ENCODE results near the gene AKAP14. TPM values are rescaled to one million over a fixed set of nuclear protein-coding genes. Genes with fewer than 3 reads are reported as not detected.

AKAP14 gene
- total and polyA plus RNA-seq, 2 experiments from 2014 or later, result 2.5 to 3.3 TPM

DNA sequence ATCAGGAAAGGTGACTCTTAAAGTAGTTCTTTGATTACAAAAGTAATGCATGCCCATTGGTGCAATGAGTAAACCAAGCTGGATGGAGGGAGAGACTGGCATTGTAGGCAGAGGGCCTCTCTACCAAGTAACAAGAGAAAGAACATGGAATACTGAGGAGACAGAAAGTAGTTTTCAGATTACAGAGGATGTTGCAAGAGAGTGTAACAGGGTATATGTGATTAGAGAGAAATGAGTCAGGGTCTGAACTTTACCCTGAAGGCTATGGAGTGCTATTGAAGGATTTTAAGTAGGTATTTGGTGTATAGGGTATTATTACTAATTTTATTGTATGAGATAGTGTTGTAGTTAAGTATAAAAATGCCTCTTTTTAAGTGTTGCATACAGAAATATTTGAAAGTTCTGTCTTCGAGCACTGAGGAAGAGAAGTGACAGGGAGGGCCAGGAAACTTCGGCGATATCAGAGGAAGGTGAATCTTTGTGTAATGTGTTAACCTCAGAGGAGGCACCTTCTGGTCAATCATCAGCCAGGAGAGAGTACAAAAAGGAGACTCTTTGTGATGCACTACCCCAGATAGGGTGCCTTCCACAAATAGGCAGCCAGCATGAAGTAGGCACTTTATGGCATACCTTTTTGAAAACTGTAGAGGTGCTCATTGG is 39.7 kb downstream of the AKAP14 start:
- no peak overlapping the region for H3K4me3 ChIP-seq
- H3K9me3 Mint-ChIP-seq, result no peaks in the 10 kb centered on the region
- no peaks in the 10 kb centered on the region for H3F3A ChIP-seq (replicated peaks; ENCODE audit: low read depth)

DNA sequence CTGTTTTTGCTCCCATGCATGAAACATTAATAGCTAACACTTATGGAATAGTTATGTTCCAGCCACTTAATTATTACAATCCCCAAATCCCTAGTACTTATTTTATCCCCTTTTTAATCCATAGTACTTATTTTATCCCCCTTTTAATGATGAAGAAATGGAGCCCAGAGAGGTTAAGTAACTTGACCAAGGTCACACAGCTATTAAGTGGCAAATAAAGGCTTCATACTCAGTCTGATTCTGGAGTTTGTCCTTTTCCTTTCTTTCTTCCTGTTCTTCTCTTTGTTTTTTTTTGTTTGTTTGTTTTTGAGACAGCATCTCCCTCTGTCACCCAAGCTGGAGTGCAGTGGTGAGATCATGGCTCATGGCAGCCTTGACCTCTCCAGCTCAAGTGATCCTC is 45.6 kb downstream of the AKAP14 start:
- Histone ChIP-seq H3K4me2 (no peak overlapping the region), H3K27me3 (ENCODE audit: insufficient read depth) (no peaks in the 10 kb centered on the region), H3K36me3 (ENCODE audit: insufficient read depth) (no peaks in the 10 kb centered on the region), H4K20me1 (replicated peaks; ENCODE audit: insufficient read depth) (no peaks in the 10 kb centered on the region), H3K79me2 (replicated peaks; ENCODE audit: insufficient read depth) (no peaks in the 10 kb centered on the region), H3K4me1 (ENCODE audit: insufficient read depth) (no peaks in the 10 kb centered on the region), H3K27ac (ENCODE audit: low read depth) (no peak overlapping the region), H3F3A (replicated peaks; ENCODE audit: low read depth) (no peaks in the 10 kb centered on the region), H3K9me2 (ENCODE audit: insufficient read depth) (no peaks in the 10 kb centered on the region), H3K4me3 (no peak overlapping the region), H2AFZ (no peak overlapping the region)
- H3K9me3 Mint-ChIP-seq, result no peaks in the 10 kb centered on the region
- no peak overlapping the region for H3K27ac Mint-ChIP-seq
- no peak for ATAC-seq
- H3K36me3 Mint-ChIP-seq (ENCODE audit: low read depth), result peaks cover 4% of the 10 kb centered on the region; the same call in 2 of the 3 replicates
- no peaks in the 10 kb centered on the region for H3K27me3 Mint-ChIP-seq (ENCODE audit: insufficient read depth, low read depth, poor library complexity)
- DNase-seq (ENCODE audit: low spot score), result no peak
- H3K4me3 Mint-ChIP-seq, result no peak overlapping the region
- peaks cover 4% of the 10 kb centered on the region; the same call in 1 of the 3 replicates for H3K4me1 Mint-ChIP-seq
- TF ChIP-seq EZH2phosphoT487 (IDR thresholded peaks at IDR 0.05; ENCODE audit: unreplicated experiment) (no peak), STAT1 (IDR thresholded peaks at IDR 0.05; ENCODE audit: unreplicated experiment) (no peak), ETS1 (IDR thresholded peaks at IDR 0.05) (no peak), POLR2AphosphoS5 (IDR thresholded peaks at IDR 0.05; ENCODE audit: low read depth) (no peak), ZNF331 (CRISPR knock-in tag; IDR thresholded peaks at IDR 0.05; ENCODE audit: low read depth) (no peak)
- TF ChIP-seq, protein P1, sequence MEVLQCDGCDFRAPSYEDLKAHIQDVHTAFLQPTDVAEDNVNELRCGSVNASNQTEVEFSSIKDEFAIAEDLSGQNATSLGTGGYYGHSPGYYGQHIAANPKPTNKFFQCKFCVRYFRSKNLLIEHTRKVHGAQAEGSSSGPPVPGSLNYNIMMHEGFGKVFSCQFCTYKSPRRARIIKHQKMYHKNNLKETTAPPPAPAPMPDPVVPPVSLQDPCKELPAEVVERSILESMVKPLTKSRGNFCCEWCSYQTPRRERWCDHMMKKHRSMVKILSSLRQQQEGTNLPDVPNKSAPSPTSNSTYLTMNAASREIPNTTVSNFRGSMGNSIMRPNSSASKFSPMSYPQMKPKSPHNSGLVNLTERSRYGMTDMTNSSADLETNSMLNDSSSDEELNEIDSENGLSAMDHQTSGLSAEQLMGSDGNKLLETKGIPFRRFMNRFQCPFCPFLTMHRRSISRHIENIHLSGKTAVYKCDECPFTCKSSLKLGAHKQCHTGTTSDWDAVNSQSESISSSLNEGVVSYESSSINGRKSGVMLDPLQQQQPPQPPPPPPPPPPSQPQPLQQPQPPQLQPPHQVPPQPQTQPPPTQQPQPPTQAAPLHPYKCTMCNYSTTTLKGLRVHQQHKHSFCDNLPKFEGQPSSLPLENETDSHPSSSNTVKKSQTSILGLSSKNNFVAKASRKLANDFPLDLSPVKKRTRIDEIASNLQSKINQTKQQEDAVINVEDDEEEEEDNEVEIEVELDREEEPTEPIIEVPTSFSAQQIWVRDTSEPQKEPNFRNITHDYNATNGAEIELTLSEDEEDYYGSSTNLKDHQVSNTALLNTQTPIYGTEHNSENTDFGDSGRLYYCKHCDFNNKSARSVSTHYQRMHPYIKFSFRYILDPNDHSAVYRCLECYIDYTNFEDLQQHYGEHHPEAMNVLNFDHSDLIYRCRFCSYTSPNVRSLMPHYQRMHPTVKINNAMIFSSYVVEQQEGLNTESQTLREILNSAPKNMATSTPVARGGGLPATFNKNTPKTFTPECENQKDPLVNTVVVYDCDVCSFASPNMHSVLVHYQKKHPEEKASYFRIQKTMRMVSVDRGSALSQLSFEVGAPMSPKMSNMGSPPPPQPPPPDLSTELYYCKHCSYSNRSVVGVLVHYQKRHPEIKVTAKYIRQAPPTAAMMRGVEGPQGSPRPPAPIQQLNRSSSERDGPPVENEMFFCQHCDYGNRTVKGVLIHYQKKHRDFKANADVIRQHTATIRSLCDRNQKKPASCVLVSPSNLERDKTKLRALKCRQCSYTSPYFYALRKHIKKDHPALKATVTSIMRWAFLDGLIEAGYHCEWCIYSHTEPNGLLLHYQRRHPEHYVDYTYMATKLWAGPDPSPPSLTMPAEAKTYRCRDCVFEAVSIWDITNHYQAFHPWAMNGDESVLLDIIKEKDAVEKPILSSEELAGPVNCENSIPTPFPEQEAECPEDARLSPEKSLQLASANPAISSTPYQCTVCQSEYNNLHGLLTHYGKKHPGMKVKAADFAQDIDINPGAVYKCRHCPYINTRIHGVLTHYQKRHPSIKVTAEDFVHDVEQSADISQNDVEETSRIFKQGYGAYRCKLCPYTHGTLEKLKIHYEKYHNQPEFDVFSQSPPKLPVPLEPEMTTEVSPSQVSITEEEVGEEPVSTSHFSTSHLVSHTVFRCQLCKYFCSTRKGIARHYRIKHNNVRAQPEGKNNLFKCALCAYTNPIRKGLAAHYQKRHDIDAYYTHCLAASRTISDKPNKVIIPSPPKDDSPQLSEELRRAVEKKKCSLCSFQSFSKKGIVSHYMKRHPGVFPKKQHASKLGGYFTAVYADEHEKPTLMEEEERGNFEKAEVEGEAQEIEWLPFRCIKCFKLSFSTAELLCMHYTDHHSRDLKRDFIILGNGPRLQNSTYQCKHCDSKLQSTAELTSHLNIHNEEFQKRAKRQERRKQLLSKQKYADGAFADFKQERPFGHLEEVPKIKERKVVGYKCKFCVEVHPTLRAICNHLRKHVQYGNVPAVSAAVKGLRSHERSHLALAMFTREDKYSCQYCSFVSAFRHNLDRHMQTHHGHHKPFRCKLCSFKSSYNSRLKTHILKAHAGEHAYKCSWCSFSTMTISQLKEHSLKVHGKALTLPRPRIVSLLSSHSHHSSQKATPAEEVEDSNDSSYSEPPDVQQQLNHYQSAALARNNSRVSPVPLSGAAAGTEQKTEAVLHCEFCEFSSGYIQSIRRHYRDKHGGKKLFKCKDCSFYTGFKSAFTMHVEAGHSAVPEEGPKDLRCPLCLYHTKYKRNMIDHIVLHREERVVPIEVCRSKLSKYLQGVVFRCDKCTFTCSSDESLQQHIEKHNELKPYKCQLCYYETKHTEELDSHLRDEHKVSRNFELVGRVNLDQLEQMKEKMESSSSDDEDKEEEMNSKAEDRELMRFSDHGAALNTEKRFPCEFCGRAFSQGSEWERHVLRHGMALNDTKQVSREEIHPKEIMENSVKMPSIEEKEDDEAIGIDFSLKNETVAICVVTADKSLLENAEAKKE (CRISPR knock-in tag; IDR thresholded peaks at IDR 0.05), result no peak

More for the DNA sequence above, 39.7 kb downstream of the AKAP14 start:
- Mint-ChIP-seq H3K27me3 (ENCODE audit: insufficient read depth, low read depth, poor library complexity) (no peaks in the 10 kb centered on the region), H3K27ac (no peak overlapping the region), H3K4me3 (no peak overlapping the region), H3K4me1 (no peaks in the 10 kb centered on the region), H3K36me3 (ENCODE audit: low read depth) (peaks cover 15% of the 10 kb centered on the region; the same call in 2 of the 3 replicates)
- H3K4me1 ChIP-seq (ENCODE audit: insufficient read depth), result no peaks in the 10 kb centered on the region
- no peak overlapping the region for H3K27ac ChIP-seq (ENCODE audit: low read depth)
- ATAC-seq, result no peak
- no peaks in the 10 kb centered on the region for H3K27me3 ChIP-seq (ENCODE audit: insufficient read depth)
- no peaks in the 10 kb centered on the region for H4K20me1 ChIP-seq (replicated peaks; ENCODE audit: insufficient read depth)
- DNase-seq (ENCODE audit: low spot score), result no peak
- H3K9me2 ChIP-seq (ENCODE audit: insufficient read depth), result no peaks in the 10 kb centered on the region
- H3K4me2 ChIP-seq, result no peak overlapping the region
- H3K36me3 ChIP-seq (ENCODE audit: insufficient read depth), result no peaks in the 10 kb centered on the region
- no peak overlapping the region for H2AFZ ChIP-seq
- H3K79me2 ChIP-seq (replicated peaks; ENCODE audit: insufficient read depth), result no peaks in the 10 kb centered on the region
- TF ChIP-seq EZH2 (IDR thresholded peaks at IDR 0.05; ENCODE audit: low read depth, unreplicated experiment) (no peak), CREB1 (CRISPR knock-in tag; IDR thresholded peaks at IDR 0.05; ENCODE audit: low read depth) (no peak), STAT1 (IDR thresholded peaks at IDR 0.05; ENCODE audit: unreplicated experiment) (no peak), ZNF114 (CRISPR knock-in tag; IDR thresholded peaks at IDR 0.05) (no peak), POLR2AphosphoS5 (IDR thresholded peaks at IDR 0.05; ENCODE audit: low read depth) (no peak), JUNB (IDR thresholded peaks at IDR 0.05; ENCODE audit: unreplicated experiment) (no peak), EZH2phosphoT487 (IDR thresholded peaks at IDR 0.05; ENCODE audit: unreplicated experiment) (no peak), ETS1 (IDR thresholded peaks at IDR 0.05) (no peak)
